NCI-H526 treated with DMSO at 0.1 percent for 48 hours (cell line): ENCODE measurements around the gene SMIM45.
"Not testable (repeated sequence)": the region's sequence is repeated elsewhere in the genome, so short reads cannot be mapped to it uniquely, and the experiment has no call there.

Experiments used
- DNase-seq: peaks from one replicate; lab custom pipeline; 2025; lab: John Stamatoyannopoulos, UW

Gene SMIM45

GRCh38 chr22:41935015-41935351, 17.0 kb upstream of the SMIM45 start:
- DNase-seq, result no peak

GRCh38 chr22:41935509-41935908, 16.4 kb upstream of the SMIM45 start:
- no peak for DNase-seq

- DNase-seq, result no peak
Observed at GRCh38 chr22:41936894-41937169, 15.1 kb upstream of the SMIM45 start.

- DNase-seq, result peak; percentile 14
Observed at GRCh38 chr22:41939981-41940831, 11.7 kb upstream of the SMIM45 start.

GRCh38 chr22:41940832-41941765, 10.9 kb upstream of the SMIM45 start:
- peak; percentile 16 for DNase-seq

- no peak for DNase-seq
Observed at GRCh38 chr22:41943661-41944209, 8.2 kb upstream of the SMIM45 start.

- peak; percentile 88 for DNase-seq
Observed at GRCh38 chr22:41946629-41947423, 5.1 kb upstream of the SMIM45 start, which contains the start of gene CENPM. Gene CENPM, minus strand, starts transcription at chr22:41947152. Its CDS starts 76 bp downstream, at chr22:41947076.

GRCh38 chr22:41947424-41948080, 4.4 kb upstream of the SMIM45 start:
- no peak for DNase-seq

GRCh38 chr22:41948142-41948541, 3.8 kb upstream of the SMIM45 start:
- no peak for DNase-seq

GRCh38 chr22:41948928-41949296, 3.0 kb upstream of the SMIM45 start:
- DNase-seq, result not testable (repeated sequence)

GRCh38 chr22:41949297-41949965, 2.5 kb upstream of the SMIM45 start:
- DNase-seq, result no peak

GRCh38 chr22:41952713-41953112, 763 bp downstream of the SMIM45 start:
- no peak for DNase-seq

GRCh38 chr22:41957941-41958556, 6.1 kb downstream of the SMIM45 start:
- DNase-seq, result no peak

- no peak for DNase-seq
Observed at GRCh38 chr22:41963453-41964111, 11.6 kb downstream of the SMIM45 start.

GRCh38 chr22:41964112-41964491, 12.2 kb downstream of the SMIM45 start:
- no peak for DNase-seq

GRCh38 chr22:41966225-41966606, 14.3 kb downstream of the SMIM45 start:
- no peak for DNase-seq

- no peak for DNase-seq
Observed at GRCh38 chr22:41966607-41967240, 14.8 kb downstream of the SMIM45 start.

GRCh38 chr22:41968601-41969000, 16.7 kb downstream of the SMIM45 start:
- no peak for DNase-seq

- no peak for DNase-seq
Observed at GRCh38 chr22:41969110-41969646, 17.2 kb downstream of the SMIM45 start, which contains the start of gene SEPTIN3. Gene SEPTIN3, plus strand, starts transcription at chr22:41969443. Its CDS starts 2,050 bp downstream, at chr22:41971493.
